ENCODE data around the gene PPP6R1. TPM values are rescaled to one million over a fixed set of nuclear protein-coding genes. Genes with fewer than 3 reads are reported as not detected.
"Not testable (repeated sequence)": the region's sequence is repeated elsewhere in the genome, so short reads cannot be mapped to it uniquely, and the experiment has no call there.

The PPP6R1 gene
- total and polyA plus RNA-seq, 2 experiments from 2014 or later, result 37.1 to 76.0 TPM

DNA sequence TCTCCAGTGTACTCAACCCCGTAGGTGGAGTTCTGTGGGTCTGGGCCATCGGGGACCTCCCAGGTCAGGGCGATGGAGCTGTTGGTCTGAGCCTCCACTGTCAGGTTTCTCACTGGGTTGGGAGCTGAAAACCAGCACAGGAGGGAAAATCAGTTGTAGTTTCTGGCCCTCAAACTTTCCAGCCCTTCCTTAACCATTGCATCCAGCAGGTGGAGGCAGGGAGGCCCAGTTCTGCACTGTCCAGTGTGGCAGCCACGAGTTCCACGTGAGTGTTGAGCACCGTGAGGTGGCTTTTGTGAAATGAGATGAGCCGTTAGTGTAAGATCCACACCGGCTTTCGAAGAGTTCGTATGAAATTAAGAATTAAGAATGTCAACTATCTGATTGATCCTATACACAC, 56.6 kb downstream of the PPP6R1 start:
- H3K4me3 ChIP-seq; H3K4me2 ChIP-seq; H3K36me3 ChIP-seq (replicated peaks; ENCODE audit: insufficient read depth, low read depth); H3K9me3 ChIP-seq (ENCODE audit: low read depth); H3K27me3 ChIP-seq; H4K20me1 ChIP-seq (ENCODE audit: insufficient read depth, poor library complexity, severe bottlenecking); H3K4me1 ChIP-seq (ENCODE audit: insufficient read depth); H3K79me2 ChIP-seq; H2AFZ ChIP-seq; H3K27ac ChIP-seq; H3K9me2 ChIP-seq (replicated peaks; ENCODE audit: insufficient read depth): not testable (repeated sequence)
- TF ChIP-seq CTCF (IDR thresholded peaks at IDR 0.05; ENCODE audit: poor library complexity), result peak; percentile 14
- 88% methylated on average over 10 of the region's 10 CpGs for WGBS (ENCODE audit: low lambda C conversion rate, missing lambda C conversion rate)
- DNase-seq (ENCODE audit: low spot score), result peak; percentile 5

DNA sequence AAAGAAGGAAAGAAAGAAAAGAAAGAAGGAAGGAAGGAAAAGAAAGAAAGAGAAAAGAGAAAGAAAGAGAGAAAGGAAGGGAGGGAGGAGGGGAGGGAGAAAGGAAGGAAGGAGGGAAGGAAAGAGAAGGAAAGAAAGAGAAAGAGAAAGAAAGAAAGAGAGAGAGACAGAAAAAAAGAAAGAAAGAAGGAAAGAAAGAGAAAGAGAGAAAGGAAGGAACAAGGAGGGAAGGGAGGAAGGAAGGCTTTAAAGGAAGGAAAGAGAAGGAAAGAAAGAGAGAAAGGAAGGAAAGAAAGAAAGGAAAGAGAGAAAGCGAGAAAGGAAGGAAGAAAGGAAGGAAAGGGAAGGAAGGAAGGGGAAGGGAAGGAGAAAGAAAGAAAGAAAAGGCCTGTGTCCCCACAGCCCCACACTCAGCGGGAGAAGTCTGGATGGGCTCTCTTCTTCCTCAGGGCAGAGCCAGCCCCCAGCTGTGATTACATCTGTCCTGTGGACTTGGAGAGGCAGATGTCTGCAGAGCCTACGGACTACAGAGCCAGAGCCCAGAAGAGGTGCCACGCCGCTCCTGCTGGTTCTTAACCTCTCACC, 59.1 kb downstream of the PPP6R1 start:
- no peak overlapping the region for H3K27ac ChIP-seq
- no peaks in the 10 kb centered on the region for H3K36me3 ChIP-seq (replicated peaks; ENCODE audit: insufficient read depth, low read depth)
- no peaks in the 10 kb centered on the region for H3K27me3 ChIP-seq
- DNase-seq (ENCODE audit: low spot score), result no peak
- no peak overlapping the region for H2AFZ ChIP-seq
- no peak for TF ChIP-seq EZH2phosphoT487 (IDR thresholded peaks at IDR 0.05; ENCODE audit: low read depth, severe bottlenecking, unreplicated experiment)
- TF ChIP-seq EZH2 (IDR thresholded peaks at IDR 0.05; ENCODE audit: borderline replicate concordance), result no peak
- no peak for TF ChIP-seq CTCF (IDR thresholded peaks at IDR 0.05; ENCODE audit: poor library complexity)
- 72% methylated on average over 5 of the region's 5 CpGs for WGBS (ENCODE audit: low lambda C conversion rate, missing lambda C conversion rate)
- H4K20me1 ChIP-seq (ENCODE audit: insufficient read depth, poor library complexity, severe bottlenecking), result no peaks in the 10 kb centered on the region
- H3K4me1 ChIP-seq (ENCODE audit: insufficient read depth), result no peaks in the 10 kb centered on the region
- H3K9me3 ChIP-seq (ENCODE audit: low read depth), result no peaks in the 10 kb centered on the region
- no peak overlapping the region for H3K4me3 ChIP-seq
- no peaks in the 10 kb centered on the region for H3K9me2 ChIP-seq (replicated peaks; ENCODE audit: insufficient read depth)
- H3K4me2 ChIP-seq, result no peak overlapping the region
- H3K79me2 ChIP-seq, result no peaks in the 10 kb centered on the region

- H2AFZ ChIP-seq, result no peak overlapping the region
- H3K36me3 ChIP-seq (replicated peaks; ENCODE audit: insufficient read depth, low read depth), result no peaks in the 10 kb centered on the region
- DNase-seq (ENCODE audit: low spot score), result peak; percentile 5
- H3K4me3 ChIP-seq, result no peak overlapping the region
- H3K4me1 ChIP-seq (ENCODE audit: insufficient read depth), result no peaks in the 10 kb centered on the region
- H3K79me2 ChIP-seq, result no peaks in the 10 kb centered on the region
- TF ChIP-seq CTCF (IDR thresholded peaks at IDR 0.05; ENCODE audit: poor library complexity) (no peak), EZH2 (IDR thresholded peaks at IDR 0.05; ENCODE audit: borderline replicate concordance) (no peak), EZH2phosphoT487 (IDR thresholded peaks at IDR 0.05; ENCODE audit: low read depth, severe bottlenecking, unreplicated experiment) (no peak)
- WGBS (ENCODE audit: low lambda C conversion rate, missing lambda C conversion rate), result 73% methylated on average over 5 of the region's 5 CpGs
- no peak overlapping the region for H3K4me2 ChIP-seq
- H4K20me1 ChIP-seq (ENCODE audit: insufficient read depth, poor library complexity, severe bottlenecking), result no peaks in the 10 kb centered on the region
- H3K9me3 ChIP-seq (ENCODE audit: low read depth), result no peaks in the 10 kb centered on the region
- H3K9me2 ChIP-seq (replicated peaks; ENCODE audit: insufficient read depth), result no peaks in the 10 kb centered on the region
- no peak overlapping the region for H3K27ac ChIP-seq
- no peaks in the 10 kb centered on the region for H3K27me3 ChIP-seq
Measured at GRCh38 chr19:55198651-55199050, 60.2 kb downstream of the PPP6R1 start.

- no peak for TF ChIP-seq EZH2 (IDR thresholded peaks at IDR 0.05; ENCODE audit: borderline replicate concordance)
- TF ChIP-seq CTCF (IDR thresholded peaks at IDR 0.05; ENCODE audit: poor library complexity), result no peak
- TF ChIP-seq EZH2phosphoT487 (IDR thresholded peaks at IDR 0.05; ENCODE audit: low read depth, severe bottlenecking, unreplicated experiment), result no peak
- H2AFZ ChIP-seq, result no peak overlapping the region
- no peaks in the 10 kb centered on the region for H3K27me3 ChIP-seq
- no peak overlapping the region for H3K4me3 ChIP-seq
- no peaks in the 10 kb centered on the region for H3K9me2 ChIP-seq (replicated peaks; ENCODE audit: insufficient read depth)
- H3K27ac ChIP-seq, result no peak overlapping the region
- no peaks in the 10 kb centered on the region for H4K20me1 ChIP-seq (ENCODE audit: insufficient read depth, poor library complexity, severe bottlenecking)
- H3K79me2 ChIP-seq, result no peaks in the 10 kb centered on the region
- H3K36me3 ChIP-seq (replicated peaks; ENCODE audit: insufficient read depth, low read depth), result no peaks in the 10 kb centered on the region
- H3K4me2 ChIP-seq, result no peak overlapping the region
- 76% methylated on average over 4 of the region's 4 CpGs for WGBS (ENCODE audit: low lambda C conversion rate, missing lambda C conversion rate)
- DNase-seq (ENCODE audit: low spot score), result peak; percentile 2
- no peaks in the 10 kb centered on the region for H3K9me3 ChIP-seq (ENCODE audit: low read depth)
- no peaks in the 10 kb centered on the region for H3K4me1 ChIP-seq (ENCODE audit: insufficient read depth)
Measured at GRCh38 chr19:55197528-55197927, 61.3 kb downstream of the PPP6R1 start.

Measured in hepatocyte (in vitro differentiated cells).